Peyer's patch (tissue), 4 donors: ENCODE data around the gene SH3D21.

Experiments
- POLR2A ChIP-seq, 2 donors: fragments of 450-650 bp; IDR thresholded peaks; one replicate each; pipeline ENCODE4 v1.5.1; 2017; ENCODE audit warnings: antibody characterized with exemption in 2 of 2, mild to moderate bottlenecking in 2 of 2, moderate library complexity in 2 of 2
- TF ChIP-seq, protein P1 (sequence below), 6 experiments: fragments of 450-650 bp in 4 of 6; fragments of 200-600 bp in 2 of 6; sonication (generic) in 1 of 6; IDR thresholded peaks; one replicate each; pipeline ENCODE4 v1.5.1; 2017 to 2019; ENCODE audit warnings: antibody characterized with exemption in 6 of 6, mild to moderate bottlenecking in 3 of 6, moderate library complexity in 1 of 6

DNA sequence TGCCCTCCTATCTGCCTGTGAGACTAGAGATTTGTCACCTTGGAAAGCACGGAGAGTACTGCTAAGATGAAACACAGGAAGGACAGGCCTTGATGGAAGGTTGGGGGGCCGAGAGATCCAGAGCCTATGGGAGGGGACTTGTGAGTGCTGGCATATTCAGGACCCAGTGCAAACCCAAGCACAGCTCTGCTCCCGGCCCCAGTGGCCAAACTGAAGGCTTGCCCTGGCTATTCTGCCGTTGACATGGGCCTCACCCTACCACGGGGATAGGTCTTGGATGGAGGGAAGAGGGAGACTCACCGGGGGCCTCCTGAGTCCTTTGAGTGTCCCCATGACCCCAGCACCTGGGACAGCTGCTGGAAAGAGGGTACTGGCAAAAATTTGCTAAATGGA is 21.9 kb downstream of the SH3D21 start:
- no peak for TF ChIP-seq POLR2A (IDR thresholded peaks at IDR 0.05)
- TF ChIP-seq, protein P1, sequence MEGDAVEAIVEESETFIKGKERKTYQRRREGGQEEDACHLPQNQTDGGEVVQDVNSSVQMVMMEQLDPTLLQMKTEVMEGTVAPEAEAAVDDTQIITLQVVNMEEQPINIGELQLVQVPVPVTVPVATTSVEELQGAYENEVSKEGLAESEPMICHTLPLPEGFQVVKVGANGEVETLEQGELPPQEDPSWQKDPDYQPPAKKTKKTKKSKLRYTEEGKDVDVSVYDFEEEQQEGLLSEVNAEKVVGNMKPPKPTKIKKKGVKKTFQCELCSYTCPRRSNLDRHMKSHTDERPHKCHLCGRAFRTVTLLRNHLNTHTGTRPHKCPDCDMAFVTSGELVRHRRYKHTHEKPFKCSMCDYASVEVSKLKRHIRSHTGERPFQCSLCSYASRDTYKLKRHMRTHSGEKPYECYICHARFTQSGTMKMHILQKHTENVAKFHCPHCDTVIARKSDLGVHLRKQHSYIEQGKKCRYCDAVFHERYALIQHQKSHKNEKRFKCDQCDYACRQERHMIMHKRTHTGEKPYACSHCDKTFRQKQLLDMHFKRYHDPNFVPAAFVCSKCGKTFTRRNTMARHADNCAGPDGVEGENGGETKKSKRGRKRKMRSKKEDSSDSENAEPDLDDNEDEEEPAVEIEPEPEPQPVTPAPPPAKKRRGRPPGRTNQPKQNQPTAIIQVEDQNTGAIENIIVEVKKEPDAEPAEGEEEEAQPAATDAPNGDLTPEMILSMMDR (IDR thresholded peaks at IDR 0.05), result no peak
